Breast epithelium (tissue), 3 donors: Measurements from ENCODE around the gene LDLRAD4.

Experiments used
- POLR2A ChIP-seq: fragments of 450-650 bp; IDR thresholded peaks from one replicate; pipeline ENCODE4 v1.6.1; 2016; ENCODE audit warnings: antibody characterized with exemption, mild to moderate bottlenecking, moderate library complexity
- TF ChIP-seq, protein P1 (sequence below), 3 donors: fragments of 450-650 bp; IDR thresholded peaks; one replicate each; pipeline ENCODE4 v1.5.1; 2016 to 2017; ENCODE audit warnings: antibody characterized with exemption in 3 of 3, mild to moderate bottlenecking in 3 of 3, moderate library complexity in 3 of 3

GRCh38 chr18:13574355-13574754, 355.8 kb downstream of the LDLRAD4 start:
- TF ChIP-seq, protein P1, sequence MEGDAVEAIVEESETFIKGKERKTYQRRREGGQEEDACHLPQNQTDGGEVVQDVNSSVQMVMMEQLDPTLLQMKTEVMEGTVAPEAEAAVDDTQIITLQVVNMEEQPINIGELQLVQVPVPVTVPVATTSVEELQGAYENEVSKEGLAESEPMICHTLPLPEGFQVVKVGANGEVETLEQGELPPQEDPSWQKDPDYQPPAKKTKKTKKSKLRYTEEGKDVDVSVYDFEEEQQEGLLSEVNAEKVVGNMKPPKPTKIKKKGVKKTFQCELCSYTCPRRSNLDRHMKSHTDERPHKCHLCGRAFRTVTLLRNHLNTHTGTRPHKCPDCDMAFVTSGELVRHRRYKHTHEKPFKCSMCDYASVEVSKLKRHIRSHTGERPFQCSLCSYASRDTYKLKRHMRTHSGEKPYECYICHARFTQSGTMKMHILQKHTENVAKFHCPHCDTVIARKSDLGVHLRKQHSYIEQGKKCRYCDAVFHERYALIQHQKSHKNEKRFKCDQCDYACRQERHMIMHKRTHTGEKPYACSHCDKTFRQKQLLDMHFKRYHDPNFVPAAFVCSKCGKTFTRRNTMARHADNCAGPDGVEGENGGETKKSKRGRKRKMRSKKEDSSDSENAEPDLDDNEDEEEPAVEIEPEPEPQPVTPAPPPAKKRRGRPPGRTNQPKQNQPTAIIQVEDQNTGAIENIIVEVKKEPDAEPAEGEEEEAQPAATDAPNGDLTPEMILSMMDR (IDR thresholded peaks at IDR 0.05): no peak
- TF ChIP-seq POLR2A: no peak
